Measurements from ENCODE around the gene S100A12.

S100A12 gene

DNA sequence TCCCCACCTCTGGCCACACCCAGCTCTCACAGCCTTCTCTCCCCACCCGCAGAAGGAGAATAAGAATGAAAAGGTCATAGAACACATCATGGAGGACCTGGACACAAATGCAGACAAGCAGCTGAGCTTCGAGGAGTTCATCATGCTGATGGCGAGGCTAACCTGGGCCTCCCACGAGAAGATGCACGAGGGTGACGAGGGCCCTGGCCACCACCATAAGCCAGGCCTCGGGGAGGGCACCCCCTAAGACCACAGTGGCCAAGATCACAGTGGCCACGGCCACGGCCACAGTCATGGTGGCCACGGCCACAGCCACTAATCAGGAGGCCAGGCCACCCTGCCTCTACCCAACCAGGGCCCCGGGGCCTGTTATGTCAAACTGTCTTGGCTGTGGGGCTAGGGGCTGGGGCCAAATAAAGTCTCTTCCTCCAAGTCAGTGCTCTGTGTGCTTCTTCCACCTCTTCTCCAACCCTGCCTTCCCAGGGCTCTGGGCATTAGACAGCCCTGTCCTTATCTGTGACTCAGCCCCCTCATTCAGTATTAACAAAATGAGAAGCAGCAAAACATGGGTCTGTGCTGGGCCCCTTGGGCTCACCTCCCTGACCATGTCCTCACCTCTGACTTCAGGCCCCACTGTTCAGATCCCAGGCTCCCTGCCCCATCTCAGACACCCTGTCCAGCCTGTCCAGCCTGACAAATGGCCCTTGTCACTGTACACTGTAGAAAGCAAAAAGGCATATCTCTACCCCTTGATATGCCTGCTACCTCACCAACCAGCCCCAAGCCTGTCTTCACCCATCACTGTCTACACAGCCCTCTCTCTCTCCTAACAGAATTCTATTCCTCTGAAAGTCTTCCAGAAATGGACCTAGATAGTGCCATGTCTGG is 14.6 kb downstream of the S100A12 start:
- TF ChIP-seq, protein P1, sequence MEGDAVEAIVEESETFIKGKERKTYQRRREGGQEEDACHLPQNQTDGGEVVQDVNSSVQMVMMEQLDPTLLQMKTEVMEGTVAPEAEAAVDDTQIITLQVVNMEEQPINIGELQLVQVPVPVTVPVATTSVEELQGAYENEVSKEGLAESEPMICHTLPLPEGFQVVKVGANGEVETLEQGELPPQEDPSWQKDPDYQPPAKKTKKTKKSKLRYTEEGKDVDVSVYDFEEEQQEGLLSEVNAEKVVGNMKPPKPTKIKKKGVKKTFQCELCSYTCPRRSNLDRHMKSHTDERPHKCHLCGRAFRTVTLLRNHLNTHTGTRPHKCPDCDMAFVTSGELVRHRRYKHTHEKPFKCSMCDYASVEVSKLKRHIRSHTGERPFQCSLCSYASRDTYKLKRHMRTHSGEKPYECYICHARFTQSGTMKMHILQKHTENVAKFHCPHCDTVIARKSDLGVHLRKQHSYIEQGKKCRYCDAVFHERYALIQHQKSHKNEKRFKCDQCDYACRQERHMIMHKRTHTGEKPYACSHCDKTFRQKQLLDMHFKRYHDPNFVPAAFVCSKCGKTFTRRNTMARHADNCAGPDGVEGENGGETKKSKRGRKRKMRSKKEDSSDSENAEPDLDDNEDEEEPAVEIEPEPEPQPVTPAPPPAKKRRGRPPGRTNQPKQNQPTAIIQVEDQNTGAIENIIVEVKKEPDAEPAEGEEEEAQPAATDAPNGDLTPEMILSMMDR (conservative IDR thresholded peaks at IDR 0.05; ENCODE audit: low read depth, low read length) = no peak
- H3K4me3 ChIP-seq (ENCODE audit: low read depth, low read length) = no peak overlapping the region
- DNase-seq (ENCODE audit: low read depth) = no peak

DNA sequence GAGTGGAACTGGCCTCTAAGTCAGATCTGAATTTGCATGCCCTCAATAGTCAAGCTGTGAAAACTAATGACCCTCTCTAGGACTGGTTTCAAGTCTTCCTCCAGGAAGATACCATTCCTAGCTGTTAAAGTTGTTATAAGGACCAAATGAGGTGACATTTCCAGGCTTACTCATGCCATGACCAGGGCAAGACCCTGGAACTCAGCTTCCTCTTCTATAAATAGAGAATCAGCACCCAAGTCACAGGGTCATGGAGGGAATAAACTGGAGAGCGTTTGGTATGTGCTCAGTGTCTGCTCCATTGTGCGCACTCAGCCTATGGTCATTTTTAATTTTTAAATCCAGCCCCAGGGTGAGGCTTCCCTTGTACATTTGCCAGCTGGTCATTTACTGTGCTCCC is 15.2 kb downstream of the S100A12 start:
- TF ChIP-seq, protein P1 (conservative IDR thresholded peaks at IDR 0.05; ENCODE audit: low read depth, low read length) = no peak
- H3K4me3 ChIP-seq (ENCODE audit: low read depth, low read length) = no peak overlapping the region
- DNase-seq (ENCODE audit: low read depth) = no peak

DNA sequence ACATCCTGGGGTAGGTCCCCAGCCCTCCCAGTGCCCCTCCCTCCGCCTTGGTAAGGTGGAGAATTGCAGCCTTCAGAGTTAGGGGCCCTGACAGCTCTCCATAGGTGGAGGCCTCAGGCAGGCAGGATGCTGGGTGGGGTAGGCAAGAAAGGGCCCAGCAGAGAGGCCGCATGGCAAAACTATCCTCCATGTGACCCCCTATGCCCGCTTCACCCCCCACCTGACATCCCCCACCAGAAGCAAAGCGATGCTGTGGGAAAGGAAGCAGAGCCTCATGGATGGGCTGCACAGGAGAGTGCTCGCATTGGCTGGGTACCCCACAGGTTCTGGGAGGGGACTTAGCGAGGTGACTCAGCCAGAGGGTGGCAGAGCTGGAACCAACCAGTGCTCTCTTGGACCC is 16.2 kb downstream of the S100A12 start:
- TF ChIP-seq, protein P1 (conservative IDR thresholded peaks at IDR 0.05; ENCODE audit: low read depth, low read length) = no peak
- no peak for DNase-seq (ENCODE audit: low read depth)
- no peak overlapping the region for H3K4me3 ChIP-seq (ENCODE audit: low read depth, low read length)

DNA sequence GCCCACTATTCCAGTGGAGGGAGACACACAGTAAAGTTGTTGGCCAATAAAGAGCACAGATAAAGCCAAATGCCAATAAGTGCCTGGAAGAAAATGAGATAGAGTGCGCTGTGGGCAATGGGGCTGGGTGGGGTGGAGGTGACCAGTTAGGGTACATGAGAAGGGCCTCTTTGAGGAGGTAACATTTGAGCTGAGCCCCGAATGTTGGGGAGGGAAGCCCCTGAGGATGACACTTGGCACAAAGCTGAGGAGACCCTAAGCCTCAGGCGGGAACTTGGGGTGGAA is 16.8 kb downstream of the S100A12 start:
- no peak overlapping the region for H3K4me3 ChIP-seq (ENCODE audit: low read depth, low read length)
- DNase-seq (ENCODE audit: low read depth) = no peak
- TF ChIP-seq, protein P1 (conservative IDR thresholded peaks at IDR 0.05; ENCODE audit: low read depth, low read length) = no peak

DNA sequence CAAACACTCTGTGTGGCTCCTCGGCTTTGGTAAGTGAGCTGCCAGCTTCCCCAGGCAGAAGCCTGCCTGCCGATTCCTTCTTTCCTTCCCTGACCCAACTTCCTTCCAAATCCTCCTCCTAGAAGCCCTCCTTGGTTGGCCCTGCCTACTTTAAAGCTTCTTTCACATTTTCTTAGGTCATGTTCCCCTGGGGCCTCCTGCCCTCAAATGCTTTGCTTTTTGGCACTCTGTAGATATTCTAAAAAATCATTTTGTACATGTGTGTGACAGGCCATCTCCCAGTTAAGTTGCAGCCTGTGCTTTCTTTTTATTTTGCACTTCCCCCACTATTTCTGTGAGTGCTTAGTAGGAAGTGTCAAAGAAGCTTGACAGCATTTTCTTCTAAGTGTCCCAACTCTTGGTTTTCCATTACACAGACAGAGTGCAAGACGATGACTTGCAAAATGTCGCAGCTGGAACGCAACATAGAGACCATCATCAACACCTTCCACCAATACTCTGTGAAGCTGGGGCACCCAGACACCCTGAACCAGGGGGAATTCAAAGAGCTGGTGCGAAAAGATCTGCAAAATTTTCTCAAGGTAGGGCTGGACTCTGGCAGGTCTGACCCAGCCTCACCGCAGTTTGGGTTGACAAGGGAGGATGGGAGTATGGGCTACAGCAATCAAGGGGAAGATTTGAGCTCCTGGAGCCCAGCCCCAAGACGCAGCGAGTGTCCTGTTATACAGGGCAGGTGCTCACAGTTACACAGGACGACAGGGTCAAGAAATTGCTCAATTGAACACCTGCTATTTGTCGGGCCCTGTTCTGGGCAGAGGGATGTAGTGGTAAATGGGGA is 17.3 kb downstream of the S100A12 start, which contains the start of gene S100A9:
TSS of gene S100A9 (plus strand) at position 2 of the 838 bp plus-strand sequence. CDS start at position 432, 430 bp downstream.
- no peak for DNase-seq (ENCODE audit: low read depth)
- TF ChIP-seq, protein P1 (conservative IDR thresholded peaks at IDR 0.05; ENCODE audit: low read depth, low read length) = no peak
- H3K4me3 ChIP-seq (ENCODE audit: low read depth, low read length) = no peak within 1 kb of the TSS

DNA sequence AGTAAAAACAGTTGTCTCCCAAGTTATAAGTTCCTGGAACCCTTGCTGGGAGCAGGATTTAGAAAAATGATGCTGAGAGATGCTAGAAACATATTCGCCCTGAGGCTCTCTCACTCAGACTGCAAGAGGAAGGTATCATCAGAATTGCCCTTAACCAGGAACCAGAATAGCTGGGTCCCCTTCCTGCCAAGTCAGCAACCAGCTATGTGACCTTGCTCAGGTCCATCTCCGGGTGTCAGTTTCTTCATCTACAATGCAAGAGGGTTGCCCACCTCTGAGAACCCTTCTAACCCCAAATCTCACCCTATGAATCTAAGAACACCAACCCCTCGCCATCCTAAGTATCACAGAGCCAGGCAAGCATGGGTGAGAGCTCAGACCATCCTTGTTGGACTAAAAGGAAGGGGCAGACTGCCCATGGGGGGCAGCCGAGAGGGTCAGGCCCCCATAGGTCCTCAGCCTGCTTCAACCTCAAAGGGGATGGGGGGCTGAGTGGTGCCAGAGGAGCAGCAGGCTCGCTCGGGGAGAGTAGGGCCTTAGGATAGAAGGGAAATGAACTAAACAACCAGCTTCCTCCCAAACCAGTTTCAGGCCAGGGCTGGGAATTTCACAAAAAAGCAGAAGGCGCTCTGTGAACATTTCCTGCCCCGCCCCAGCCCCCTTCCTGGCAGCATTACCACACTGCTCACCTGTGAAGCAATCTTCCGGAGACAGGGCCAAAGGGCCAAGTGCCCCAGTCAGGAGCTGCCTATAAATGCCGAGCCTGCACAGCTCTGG is 18.2 kb downstream of the S100A12 start:
- TF ChIP-seq, protein P1 (conservative IDR thresholded peaks at IDR 0.05; ENCODE audit: low read depth, low read length) = no peak
- DNase-seq (ENCODE audit: low read depth) = no peak
- H3K4me3 ChIP-seq (ENCODE audit: low read depth, low read length) = no peak overlapping the region

All from choroid plexus epithelial cell (primary cell).